GM12878 (cell line): Measurements from ENCODE around the gene FNDC11. TPM values are rescaled to one million over a fixed set of nuclear protein-coding genes. Genes with fewer than 3 reads are reported as not detected.

Experiments
- ATAC-seq: fragments of 200-7000 bp; cut with Tn5 transposase; 3 replicates; pipeline ENCODE4 v1.9.1; 2020; ENCODE audit warnings: mild to moderate bottlenecking, moderate library complexity
- BruUV-seq: library from RNA; stranded (reverse); fragments of 400-500 nt; replicated peaks from 2 replicates; lab custom pipeline; 2021; lab: Mats Ljungman, UMichigan
- CTCF ChIA-PET: fragments of 300-600 bp; sonication (Branson Sonifier 250); formaldehyde crosslinking; extraction: SDS; loops from one replicate; lab custom pipeline; 2021; ENCODE audit warnings: inconsistent platforms; lab: Yijun Ruan, JAX
- POLR2A ChIA-PET: fragments of 350-600 bp; formaldehyde crosslinking; extraction: SDS; loops from one replicate; lab custom pipeline; 2021; ENCODE audit warnings: inconsistent platforms; lab: Charles Lee
- RAD21 ChIA-PET: fragments of 300-600 bp; sonication (Branson Sonifier 250); formaldehyde crosslinking; loops from one replicate; lab custom pipeline; 2023; ENCODE audit warnings: antibody characterized with exemption; ENCODE audit not compliant: unreplicated experiment; lab: Charles Lee
- SMC1A ChIA-PET: fragments of 300-600 bp; sonication (Branson Sonifier 250); formaldehyde crosslinking; loops from one replicate; lab custom pipeline; 2023; ENCODE audit not compliant: unreplicated experiment, uncharacterized antibody; lab: Charles Lee
- DNase-seq: peaks from one replicate; pipeline ENCODE4 v3.0.0-alpha.2; 2011; ENCODE audit warnings: low read depth, low spot score
- FAIRE-seq: peaks from 3 replicates; lab custom pipeline; 2011; peaks lifted over from hg19 to GRCh38; lab: Jason Lieb, UNC
- H2AFZ ChIP-seq: 2 replicates; pipeline ENCODE4 v1.6.0; 2011; ENCODE audit warnings: low read depth, low read length, control low read depth; ENCODE audit not compliant: control insufficient read depth
- H3K27ac ChIP-seq: 2 replicates; pipeline ENCODE4 v1.5.1; 2011; ENCODE audit warnings: control low read depth; ENCODE audit not compliant: control insufficient read depth, insufficient read depth
- H3K27me3 ChIP-seq, 2 experiments: replicated peaks in 1 of 2; 2 replicates each; pipeline versions ENCODE4 v1.6.0 to v1.6.1; 2011; ENCODE audit warnings: low read length in 1 of 2; ENCODE audit not compliant: control insufficient read depth in 2 of 2, insufficient read depth in 2 of 2
- H3K36me3 ChIP-seq, 2 experiments: 2 replicates each; pipeline ENCODE4 v1.5.1; 2011; ENCODE audit warnings: low read length in 1 of 2; ENCODE audit not compliant: control insufficient read depth in 2 of 2, insufficient read depth in 2 of 2
- H3K4me1 ChIP-seq: 2 replicates; pipeline ENCODE4 v1.6.1; 2011; ENCODE audit warnings: mild to moderate bottlenecking, low read length, moderate library complexity, mixed read lengths; ENCODE audit not compliant: control insufficient read depth, insufficient read depth
- H3K4me2 ChIP-seq: 2 replicates; pipeline ENCODE4 v1.6.0; 2011; ENCODE audit warnings: control low read depth; ENCODE audit not compliant: control insufficient read depth, insufficient read depth
- H3K4me3 ChIP-seq: fragments of 200-600 bp; sonication (generic); 2 replicates; pipeline ENCODE4 v1.5.1; 2016
- H3K79me2 ChIP-seq: 2 replicates; pipeline ENCODE4 v1.6.0; 2011; ENCODE audit warnings: low read length; ENCODE audit not compliant: control insufficient read depth, insufficient read depth
- H3K9ac ChIP-seq: 2 replicates; pipeline ENCODE4 v1.8.0; 2011; ENCODE audit warnings: low read length, control low read depth, mixed read lengths; ENCODE audit not compliant: control insufficient read depth, insufficient read depth
- H3K9me3 ChIP-seq: replicated peaks from 3 replicates; pipeline ENCODE4 v1.5.1; 2011; ENCODE audit warnings: mild to moderate bottlenecking, low read length; ENCODE audit not compliant: control insufficient read depth, insufficient read depth
- H4K20me1 ChIP-seq: 2 replicates; pipeline ENCODE4 v1.6.0; 2011; ENCODE audit not compliant: control insufficient read depth, insufficient read depth
- ELK1 ChIP-seq: IDR thresholded peaks from 2 replicates; pipeline ENCODE4 v1.6.1; 2012; ENCODE audit warnings: low read depth, low read length, improper control_type of control experiment
- FOXK2 ChIP-seq: fragments of 450-650 bp; IDR thresholded peaks from 2 replicates; pipeline ENCODE4 v1.6.1; 2017; ENCODE audit warnings: mild to moderate bottlenecking, moderate library complexity
- MYB ChIP-seq: fragments of 150-350 bp; IDR thresholded peaks from 2 replicates; pipeline ENCODE4 v1.6.1; 2014; ENCODE audit warnings: mild to moderate bottlenecking, low read depth, low read length, borderline replicate concordance
- NFYA ChIP-seq: IDR thresholded peaks from 2 replicates; pipeline ENCODE4 v1.6.1; 2011; ENCODE audit warnings: low read depth, mild to moderate bottlenecking, low read length, improper control_type of control experiment, borderline replicate concordance
- NRF1 ChIP-seq: conservative IDR thresholded peaks from 2 replicates; pipeline ENCODE4 v1.6.1; 2011; ENCODE audit warnings: mild to moderate bottlenecking, low read depth, low read length, improper control_type of control experiment
- SREBF2 ChIP-seq: IDR thresholded peaks from 2 replicates; pipeline ENCODE4 v1.6.1; 2012; ENCODE audit warnings: mild to moderate bottlenecking, low read length
- SRF ChIP-seq, 2 experiments: IDR thresholded peaks; 2 replicates each; pipeline ENCODE4 v1.6.1; 2011; ENCODE audit warnings: low read depth in 2 of 2, low read length in 2 of 2, mild to moderate bottlenecking in 1 of 2, moderate library complexity in 1 of 2
- TBL1XR1 ChIP-seq: IDR thresholded peaks from 2 replicates; pipeline ENCODE4 v1.6.1; 2012; ENCODE audit warnings: low read depth, low read length, improper control_type of control experiment
- WGBS: methylation state at CpG from one replicate; pipeline ENCODE4 v1.1.6; 2016; ENCODE audit warnings: low lambda C conversion rate; ENCODE audit not compliant: insufficient replicate concordance, insufficient coverage; ENCODE audit errors: missing lambda C conversion rate; 5-methylcytosine and 5-hydroxymethylcytosine counted together
- in situ Hi-C: fragments of 300-500 bp; cut with MboI; formaldehyde crosslinking; loops from 9 replicates; pipeline ENCODE4 v1.14.3; 2018; ENCODE audit warnings: mixed read lengths
- intact Hi-C: fragments of 100-400 bp; cut with micrococcal nuclease; formaldehyde crosslinking; loops from one replicate; pipeline ENCODE4 v1.14.2; 2022; ENCODE audit not compliant: unreplicated experiment
- polyA plus RNA-seq, 11 experiments: library from polyadenylated mRNA; depleted of rRNA in 4 of 11; unstranded in 6 of 11; stranded (reverse) in 5 of 11; fragments of >200 nt; fragmentation: Nextera tagmentation in 4 of 11; fragmentation: Illumina TruSeq in 1 of 11; extraction: Ambion mirVana in 4 of 11; extraction: Trizol in 1 of 11; gene quantifications; 1 replicate in 1 of 11; 2 replicates in 10 of 11; pipeline versions ENCODE4 v1.2.1 to v1.2.3, GENCODE V29; 2011 to 2016; ENCODE audit warnings: inconsistent platforms in 2 of 11, missing spikeins in 2 of 11, low read depth in 1 of 11
- total RNA-seq, 4 experiments: library from RNA; depleted of rRNA in 3 of 4; stranded (reverse); fragments of >200 nt in 3 of 4; fragmentation: Illumina TruSeq in 1 of 4; extraction: Trizol in 1 of 4; gene quantifications; 2 replicates each; pipeline versions ENCODE4 v1.2.1 to v1.2.3, GENCODE V29; 2013 to 2021
- TF ChIP-seq, protein P1 (sequence below): fragments of 450-650 bp; IDR thresholded peaks from 2 replicates; pipeline ENCODE4 v1.6.1; 2017; ENCODE audit warnings: mild to moderate bottlenecking, moderate library complexity
- TF ChIP-seq, protein P2 (sequence below): IDR thresholded peaks from 2 replicates; pipeline ENCODE4 v1.6.1; 2011; ENCODE audit warnings: borderline replicate concordance, low read depth, mild to moderate bottlenecking, moderate library complexity, low read length; ENCODE audit not compliant: insufficient read depth, poor library complexity, severe bottlenecking

FNDC11 gene
- total and polyA plus RNA-seq, 10 of the 15 experiments (the other 5 are each of a cell fraction or from before 2014, with no cell fraction given): 0.09 to 0.72 (median 0.34) TPM; not detected in 2

- ChIA-PET RAD21 (no interaction called here), POLR2A (no interaction called here), CTCF (no interaction called here), SMC1A (no interaction called here)
- H3K4me2 ChIP-seq: no peak overlapping the region
- H3K9ac ChIP-seq: no peak overlapping the region
- 37% methylated on average over 8 of the region's 8 CpGs for WGBS
- no peak for ATAC-seq
- no peaks in the 10 kb centered on the region for H3K79me2 ChIP-seq
- TF ChIP-seq FOXK2 (no peak), TBL1XR1 (no peak), ELK1 (no peak), SRF (IDR thresholded peaks at IDR 0.05; ENCODE audit: low read depth in 2 of 2, low read length in 2 of 2) (no peak), NRF1 (no peak), SREBF2 (no peak), MYB (no peak), NFYA (no peak)
- TF ChIP-seq, protein P1, sequence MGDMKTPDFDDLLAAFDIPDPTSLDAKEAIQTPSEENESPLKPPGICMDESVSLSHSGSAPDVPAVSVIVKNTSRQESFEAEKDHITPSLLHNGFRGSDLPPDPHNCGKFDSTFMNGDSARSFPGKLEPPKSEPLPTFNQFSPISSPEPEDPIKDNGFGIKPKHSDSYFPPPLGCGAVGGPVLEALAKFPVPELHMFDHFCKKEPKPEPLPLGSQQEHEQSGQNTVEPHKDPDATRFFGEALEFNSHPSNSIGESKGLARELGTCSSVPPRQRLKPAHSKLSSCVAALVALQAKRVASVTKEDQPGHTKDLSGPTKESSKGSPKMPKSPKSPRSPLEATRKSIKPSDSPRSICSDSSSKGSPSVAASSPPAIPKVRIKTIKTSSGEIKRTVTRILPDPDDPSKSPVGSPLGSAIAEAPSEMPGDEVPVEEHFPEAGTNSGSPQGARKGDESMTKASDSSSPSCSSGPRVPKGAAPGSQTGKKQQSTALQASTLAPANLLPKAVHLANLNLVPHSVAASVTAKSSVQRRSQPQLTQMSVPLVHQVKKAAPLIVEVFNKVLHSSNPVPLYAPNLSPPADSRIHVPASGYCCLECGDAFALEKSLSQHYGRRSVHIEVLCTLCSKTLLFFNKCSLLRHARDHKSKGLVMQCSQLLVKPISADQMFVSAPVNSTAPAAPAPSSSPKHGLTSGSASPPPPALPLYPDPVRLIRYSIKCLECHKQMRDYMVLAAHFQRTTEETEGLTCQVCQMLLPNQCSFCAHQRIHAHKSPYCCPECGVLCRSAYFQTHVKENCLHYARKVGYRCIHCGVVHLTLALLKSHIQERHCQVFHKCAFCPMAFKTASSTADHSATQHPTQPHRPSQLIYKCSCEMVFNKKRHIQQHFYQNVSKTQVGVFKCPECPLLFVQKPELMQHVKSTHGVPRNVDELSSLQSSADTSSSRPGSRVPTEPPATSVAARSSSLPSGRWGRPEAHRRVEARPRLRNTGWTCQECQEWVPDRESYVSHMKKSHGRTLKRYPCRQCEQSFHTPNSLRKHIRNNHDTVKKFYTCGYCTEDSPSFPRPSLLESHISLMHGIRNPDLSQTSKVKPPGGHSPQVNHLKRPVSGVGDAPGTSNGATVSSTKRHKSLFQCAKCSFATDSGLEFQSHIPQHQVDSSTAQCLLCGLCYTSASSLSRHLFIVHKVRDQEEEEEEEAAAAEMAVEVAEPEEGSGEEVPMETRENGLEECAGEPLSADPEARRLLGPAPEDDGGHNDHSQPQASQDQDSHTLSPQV: no peak
- TF ChIP-seq, protein P2, sequence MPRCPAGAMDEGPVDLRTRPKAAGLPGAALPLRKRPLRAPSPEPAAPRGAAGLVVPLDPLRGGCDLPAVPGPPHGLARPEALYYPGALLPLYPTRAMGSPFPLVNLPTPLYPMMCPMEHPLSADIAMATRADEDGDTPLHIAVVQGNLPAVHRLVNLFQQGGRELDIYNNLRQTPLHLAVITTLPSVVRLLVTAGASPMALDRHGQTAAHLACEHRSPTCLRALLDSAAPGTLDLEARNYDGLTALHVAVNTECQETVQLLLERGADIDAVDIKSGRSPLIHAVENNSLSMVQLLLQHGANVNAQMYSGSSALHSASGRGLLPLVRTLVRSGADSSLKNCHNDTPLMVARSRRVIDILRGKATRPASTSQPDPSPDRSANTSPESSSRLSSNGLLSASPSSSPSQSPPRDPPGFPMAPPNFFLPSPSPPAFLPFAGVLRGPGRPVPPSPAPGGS: no peak
- BruUV-seq: no TSS peak
- in situ Hi-C loops (no loop called here), intact Hi-C loops (no loop called here)
- H3K27ac ChIP-seq: no peak overlapping the region
- no peaks in the 10 kb centered on the region; a peak in 1 of 4 replicates for H3K27me3 ChIP-seq
- no peak for DNase-seq
- no peaks in the 10 kb centered on the region; the same call in 2 of the 3 replicates for H3K9me3 ChIP-seq
- no peaks in the 10 kb centered on the region for H4K20me1 ChIP-seq
- no peaks in the 10 kb centered on the region for H3K4me1 ChIP-seq
- FAIRE-seq: no peak
- no peaks in the 10 kb centered on the region for H3K36me3 ChIP-seq
- no peak overlapping the region for H2AFZ ChIP-seq
- no peak overlapping the region for H3K4me3 ChIP-seq
Observed at GRCh38 chr20:63505281-63505680, 48.7 kb upstream of the FNDC11 start.
